Limb (tissue), 2 donors: ENCODE results near the gene GAS2L2.
"Not testable (repeated sequence)": the region's sequence is repeated elsewhere in the genome, so short reads cannot be mapped to it uniquely, and the experiment has no call there.

Experiments used
- DNase-seq, 2 donors: peaks; one replicate each; pipeline ENCODE4 v3.0.0-alpha.2; 2016; ENCODE audit errors: extremely low spot score in 2 of 2

GAS2L2 gene

DNA sequence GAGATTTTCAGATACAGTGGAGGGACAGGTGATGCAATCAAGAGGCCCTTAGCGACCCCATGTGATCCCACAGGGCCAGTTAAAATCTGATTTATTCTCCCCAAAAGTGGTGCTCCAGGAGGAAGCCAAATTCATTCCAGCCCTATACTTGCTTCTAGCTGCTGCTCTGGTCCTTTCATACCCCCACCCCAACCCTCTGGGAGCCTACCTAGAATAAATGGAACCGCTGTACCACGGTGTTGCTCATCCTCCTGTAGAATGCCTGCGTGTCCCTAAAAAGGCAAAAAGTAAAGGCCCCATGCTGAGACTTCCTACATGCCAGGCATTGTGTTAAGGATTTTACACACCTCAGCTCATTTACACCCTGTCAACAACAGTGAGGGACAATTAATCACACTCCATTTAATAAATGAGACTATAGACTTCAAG lies 23.6 kb downstream of the GAS2L2 start:
- no peak for DNase-seq

DNA sequence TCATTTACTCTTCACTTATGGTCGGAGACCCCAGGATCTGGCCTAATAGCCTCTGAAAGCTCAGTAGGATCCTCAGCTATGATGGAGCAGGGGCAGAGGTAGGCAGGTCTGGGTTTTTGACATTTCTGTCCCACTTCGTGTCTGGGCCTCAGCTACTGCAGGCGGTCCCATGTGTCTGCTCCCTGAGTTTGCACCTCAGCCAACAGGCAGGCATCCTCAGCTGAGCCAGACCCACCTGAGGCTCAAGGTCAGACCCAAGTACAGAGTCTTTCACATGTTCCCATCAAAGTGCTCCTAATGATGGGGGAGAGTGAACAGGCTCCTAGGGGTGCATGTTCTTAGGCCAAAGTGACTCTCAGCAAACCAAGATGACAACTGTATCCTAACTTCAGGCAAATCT lies 24.5 kb downstream of the GAS2L2 start:
- no peak for DNase-seq

DNA sequence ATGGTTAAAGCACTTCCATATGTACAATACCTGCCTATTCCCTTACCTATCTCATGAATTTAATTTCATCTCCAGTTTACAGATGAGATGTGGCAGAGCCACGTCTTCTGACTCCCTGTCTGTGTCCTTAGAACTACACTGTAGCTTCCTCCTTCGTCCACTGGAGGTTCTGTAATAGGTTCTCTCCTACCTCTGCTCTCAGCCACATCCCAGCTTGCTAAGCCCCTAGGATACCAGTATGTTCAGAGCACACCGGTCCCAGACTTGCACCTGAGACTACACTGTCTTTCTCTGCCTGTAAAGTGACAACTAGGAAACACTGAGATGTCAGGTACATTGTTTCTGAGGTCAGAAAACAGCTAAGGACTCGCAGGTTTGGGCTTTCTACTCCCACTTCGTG lies 25.4 kb downstream of the GAS2L2 start:
- no peak for DNase-seq

DNA sequence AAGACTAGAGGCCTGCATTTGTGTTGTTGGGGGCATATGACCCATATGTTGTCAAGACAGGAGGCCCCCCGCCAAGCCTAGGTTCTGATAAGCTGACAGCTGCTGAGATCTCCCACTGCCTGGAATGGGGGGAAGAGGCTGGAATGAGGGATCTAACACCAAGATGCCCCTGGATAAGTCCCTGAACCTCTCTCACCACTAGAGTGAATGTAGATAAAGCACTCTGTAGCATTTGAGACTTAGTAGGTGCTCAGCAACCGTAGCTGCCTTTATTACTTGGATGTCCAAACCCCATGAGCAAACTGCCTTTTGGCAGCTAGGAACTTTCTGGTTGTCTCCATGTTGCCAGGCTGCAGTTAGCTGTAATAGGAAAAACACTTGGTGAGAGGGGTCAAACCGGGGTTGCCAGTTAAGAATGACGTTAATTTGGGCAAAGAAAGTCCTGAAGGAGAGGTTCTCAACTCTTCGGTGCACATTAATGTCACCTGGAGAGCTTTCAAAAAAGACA lies 26.0 kb downstream of the GAS2L2 start:
- no peak for DNase-seq

DNA sequence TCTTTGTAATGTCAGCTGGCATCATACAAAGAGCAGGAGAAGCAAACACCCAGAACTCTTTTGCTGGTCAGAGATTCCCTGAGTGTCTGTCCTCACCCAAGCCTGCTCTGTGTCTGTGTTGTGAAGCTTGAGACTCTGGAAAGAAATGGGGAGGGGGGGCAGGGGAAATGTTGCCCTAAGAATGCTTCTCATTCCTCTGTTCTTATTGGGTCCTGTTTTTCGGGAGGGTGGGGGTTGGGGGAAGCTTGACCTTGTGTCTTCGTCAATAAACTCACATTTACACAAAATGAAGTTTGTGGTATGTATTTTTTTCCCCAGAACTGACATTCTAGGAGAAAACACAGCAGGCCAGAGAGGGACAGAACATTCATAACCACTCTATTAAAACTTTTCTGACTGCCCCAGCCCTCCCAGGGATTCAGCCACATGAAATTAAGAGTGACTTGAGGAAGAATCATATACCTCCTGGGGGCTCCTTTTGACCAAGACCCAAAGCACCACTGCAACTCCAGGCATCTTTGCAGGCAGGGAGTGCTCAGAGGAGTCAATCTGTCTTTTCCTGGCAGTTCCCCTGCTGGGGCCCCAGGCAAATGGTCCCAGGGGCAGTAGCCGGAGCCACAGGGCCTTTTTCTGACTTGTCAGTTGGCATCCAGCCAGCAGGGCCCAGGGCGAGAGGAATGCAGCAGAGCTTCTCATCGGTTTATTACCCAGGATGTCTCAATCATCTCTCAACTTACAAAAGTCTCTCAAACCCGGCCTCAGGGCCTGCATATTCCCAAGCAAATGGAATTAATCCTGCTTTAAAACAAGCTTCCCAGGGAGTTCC lies 26.7 kb downstream of the GAS2L2 start:
- peak; percentile 34 to 79 for DNase-seq

DNA sequence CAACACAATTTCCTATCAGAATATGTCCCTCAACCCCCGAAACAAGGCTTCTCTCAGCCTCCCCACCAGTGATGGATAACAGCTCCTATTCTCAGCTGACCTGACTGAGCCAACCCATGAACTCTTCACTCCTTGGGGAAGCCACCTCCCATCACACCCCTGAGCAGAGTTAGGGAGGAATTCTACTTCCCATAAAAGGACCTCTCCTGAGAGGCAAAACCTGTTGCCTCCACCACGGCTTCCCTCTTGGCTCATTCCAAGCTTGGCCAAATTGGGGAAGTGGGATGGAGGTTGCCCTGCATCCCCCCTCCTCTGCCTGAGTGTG lies 27.3 kb downstream of the GAS2L2 start:
- DNase-seq: no peak

DNA sequence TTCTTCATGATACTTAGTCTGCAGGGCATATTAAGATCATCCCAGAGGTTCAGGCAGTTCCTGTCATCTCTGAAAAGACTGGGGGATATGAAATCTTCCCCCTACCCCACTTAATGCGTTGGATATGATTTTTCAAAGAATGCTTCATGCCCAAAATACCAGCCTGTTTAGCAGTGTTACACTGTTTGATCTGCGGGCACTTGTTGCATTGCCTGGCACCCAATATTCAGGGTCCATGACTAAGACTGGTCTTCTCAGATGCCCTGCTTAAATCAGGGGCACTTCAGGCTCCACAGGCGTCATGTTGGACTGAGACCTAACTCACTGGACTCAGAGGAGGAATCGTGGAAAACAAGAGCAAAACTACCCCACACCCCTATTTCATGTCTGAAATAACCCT lies 28.0 kb downstream of the GAS2L2 start:
- no peak for DNase-seq

DNA sequence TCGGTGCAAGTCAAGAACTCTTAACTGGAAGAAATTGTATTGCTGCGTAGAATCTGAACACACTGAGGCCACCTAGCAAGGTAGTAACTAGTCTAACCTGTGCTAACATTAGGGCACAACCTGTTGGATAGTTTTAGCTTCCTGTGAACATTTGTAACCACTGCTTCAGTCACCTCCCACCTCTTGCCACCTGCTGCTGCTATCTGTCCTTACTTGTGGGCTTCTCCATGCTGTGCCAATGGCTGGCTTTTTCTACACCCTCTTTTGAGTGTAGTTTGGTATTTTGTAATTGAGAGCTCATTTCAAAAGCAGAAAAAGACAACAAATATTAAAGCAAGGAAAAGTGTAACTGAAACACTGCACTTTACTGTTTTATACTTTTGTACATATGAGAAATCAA lies 29.3 kb downstream of the GAS2L2 start:
- DNase-seq: no peak

DNA sequence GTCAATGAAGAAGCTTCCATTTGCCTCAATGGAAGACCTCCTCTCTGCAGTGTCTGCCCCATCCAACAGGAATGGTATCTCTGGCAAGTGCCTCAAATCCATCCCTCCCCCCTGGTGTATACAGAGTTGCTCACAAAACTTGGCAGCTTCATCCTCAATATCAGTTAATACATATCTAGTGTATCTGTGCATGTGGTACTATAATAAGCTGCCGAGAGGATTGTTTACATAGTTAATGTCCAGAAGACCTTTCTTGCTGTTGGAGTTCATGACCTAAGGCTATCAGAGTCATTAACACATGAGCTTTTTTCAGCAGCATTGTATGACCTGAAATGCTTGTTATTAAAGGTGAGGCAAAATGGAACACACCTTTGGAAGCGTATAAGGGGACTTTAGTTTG lies 35.6 kb downstream of the GAS2L2 start:
- DNase-seq: no peak

DNA sequence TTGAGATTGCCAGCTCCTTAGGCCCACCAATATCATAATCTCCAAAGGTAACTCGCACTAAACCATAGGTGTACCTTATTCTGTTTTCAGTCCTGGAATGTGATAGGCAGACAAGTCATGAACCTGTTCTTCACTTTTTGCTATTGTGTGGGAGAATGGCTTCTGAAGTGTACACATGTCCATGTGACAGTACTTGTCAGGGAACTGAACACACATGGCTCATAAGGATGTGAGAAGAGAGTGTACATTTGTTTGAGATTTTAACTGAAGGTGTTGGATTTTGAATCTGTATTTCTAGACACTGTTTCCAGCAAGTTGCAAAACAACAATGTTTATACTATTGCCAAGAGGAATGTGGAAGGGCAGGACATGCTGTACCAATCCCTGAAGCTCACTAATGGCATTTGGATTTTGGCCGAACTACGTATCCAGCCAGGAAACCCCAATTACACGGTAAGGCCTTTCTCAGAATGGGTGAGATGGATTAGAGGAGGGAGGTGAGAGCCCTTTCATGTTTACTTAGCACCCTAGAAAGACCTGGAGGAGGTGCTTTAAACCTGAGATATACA lies 36.1 kb downstream of the GAS2L2 start:
- no peak for DNase-seq

DNA sequence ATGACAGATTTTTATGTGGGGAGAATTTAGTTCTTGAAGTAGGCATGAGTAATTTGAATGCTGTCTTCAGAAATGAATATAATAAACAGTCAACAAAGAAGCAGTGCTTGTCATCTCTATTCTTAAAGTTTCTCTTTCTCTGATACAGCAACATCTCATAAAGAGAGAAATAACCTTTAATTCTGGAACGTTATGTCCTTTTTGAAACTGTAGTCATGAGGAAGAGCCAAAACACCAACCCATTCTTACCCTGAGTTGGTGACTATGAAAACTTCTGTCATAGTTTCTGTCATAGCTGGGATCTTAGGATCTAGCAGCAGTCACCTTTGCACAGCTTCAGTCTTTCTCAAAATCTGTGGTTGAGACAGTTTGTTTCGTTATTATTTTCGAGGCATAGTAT lies 36.9 kb downstream of the GAS2L2 start:
- DNase-seq: no peak

DNA sequence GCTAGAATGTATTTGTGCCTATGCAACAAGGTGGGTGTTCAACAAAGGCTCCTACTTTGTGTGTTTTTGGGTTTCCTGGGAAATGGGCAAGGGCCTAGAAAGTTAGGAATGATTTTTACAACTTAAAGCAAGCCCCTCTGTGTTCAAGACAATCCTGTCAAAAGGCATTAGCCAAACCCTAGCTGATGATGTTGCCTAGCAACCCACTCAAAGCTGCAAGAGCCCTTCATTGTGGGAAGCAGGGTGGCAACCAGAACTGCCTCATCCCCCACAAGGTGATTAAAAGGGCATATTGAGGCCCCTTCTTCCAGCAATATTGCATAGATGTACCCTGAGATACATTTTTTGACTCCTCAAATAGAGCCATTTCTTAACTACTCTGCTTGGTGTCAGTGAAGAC lies 37.6 kb downstream of the GAS2L2 start:
- no peak for DNase-seq

DNA sequence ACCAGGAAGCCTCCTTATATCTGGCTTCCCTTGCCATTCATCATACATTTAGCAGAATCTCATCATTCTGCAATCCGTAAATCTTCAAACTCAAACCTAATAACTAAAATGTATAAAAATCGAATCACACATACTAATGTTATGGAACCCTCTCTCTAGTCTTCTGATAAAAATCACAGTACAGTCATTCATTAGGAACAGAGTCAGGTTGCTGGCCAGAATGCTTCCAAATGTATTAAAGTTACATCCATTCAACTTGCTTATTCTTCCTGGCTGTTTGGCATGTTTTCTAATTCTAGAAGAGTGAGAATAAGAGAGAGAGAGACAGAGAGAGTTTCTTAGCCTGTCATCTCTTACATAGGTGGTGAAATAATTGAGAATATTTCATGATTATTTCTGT lies 38.1 kb downstream of the GAS2L2 start:
- DNase-seq: no peak

DNA sequence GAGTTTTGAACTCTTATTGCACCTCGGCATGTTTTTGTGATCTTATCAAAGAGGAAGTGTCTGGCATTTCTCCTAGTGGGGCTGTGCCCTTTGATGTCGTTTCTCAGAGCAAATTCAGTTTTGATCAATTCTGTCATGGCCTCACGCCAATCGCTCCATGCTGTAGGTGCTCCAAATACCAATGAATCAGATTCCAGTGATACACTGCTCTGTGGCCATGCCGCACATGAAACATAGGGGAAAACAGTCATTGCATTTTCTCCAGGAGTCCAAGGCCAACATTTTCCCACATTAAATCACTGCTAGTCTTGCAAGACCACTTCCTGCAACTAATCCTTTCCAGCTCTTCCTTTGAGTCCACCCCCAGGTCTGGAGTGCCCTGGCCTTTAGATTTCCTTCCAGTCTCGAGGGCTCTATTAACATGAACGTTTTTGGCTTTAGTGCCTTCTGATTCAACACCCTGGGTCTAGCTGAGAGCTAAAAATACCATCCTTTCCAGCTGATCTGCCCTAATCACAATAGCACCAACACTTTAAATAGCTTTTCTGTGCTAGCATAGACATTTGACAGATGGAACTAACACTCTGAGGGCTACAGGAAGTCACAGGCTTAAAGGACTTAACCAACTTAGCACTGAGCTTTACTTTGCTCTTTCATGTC lies 39.8 kb downstream of the GAS2L2 start:
- peak in 1 of 2 donors; percentile 22 for DNase-seq

DNA sequence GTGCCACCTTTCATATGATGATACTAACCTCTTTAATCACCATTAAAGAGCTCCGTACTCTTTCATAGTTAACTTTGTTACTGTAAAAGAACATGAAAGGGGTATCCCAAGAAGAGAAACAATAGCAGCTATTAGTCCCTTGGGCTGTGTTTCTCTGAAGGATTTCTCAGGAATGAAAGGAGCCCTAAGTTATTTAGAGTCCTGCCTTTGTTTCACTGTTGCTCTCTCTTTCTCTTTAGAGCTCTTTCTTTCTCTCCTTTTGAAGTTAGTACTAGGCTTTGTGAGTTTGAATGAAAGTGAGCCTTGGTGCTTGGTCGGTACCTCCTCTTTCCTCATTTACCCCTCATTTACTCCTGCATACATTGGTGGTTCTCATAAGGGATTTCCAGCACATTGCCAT lies 42.1 kb downstream of the GAS2L2 start:
- DNase-seq: no peak

DNA sequence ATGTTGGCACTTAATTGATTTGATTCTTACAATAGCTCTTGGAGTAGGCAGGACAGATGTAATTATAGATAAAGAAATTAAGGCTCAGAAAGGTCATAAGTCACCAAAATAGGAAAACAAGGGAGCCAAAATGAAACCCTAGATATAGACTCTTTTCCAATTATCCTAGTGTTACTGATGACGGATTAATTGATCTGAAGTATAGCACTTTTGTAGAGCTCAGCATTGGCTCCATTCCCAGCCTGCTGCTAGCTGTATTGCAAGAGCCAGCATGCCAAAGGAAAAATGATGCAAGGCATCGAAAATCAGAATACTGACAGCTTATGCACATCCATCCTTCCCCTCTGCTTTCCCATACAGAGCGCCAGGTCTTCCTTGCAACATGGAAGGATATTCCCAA lies 43.2 kb downstream of the GAS2L2 start:
- no peak for DNase-seq

DNA sequence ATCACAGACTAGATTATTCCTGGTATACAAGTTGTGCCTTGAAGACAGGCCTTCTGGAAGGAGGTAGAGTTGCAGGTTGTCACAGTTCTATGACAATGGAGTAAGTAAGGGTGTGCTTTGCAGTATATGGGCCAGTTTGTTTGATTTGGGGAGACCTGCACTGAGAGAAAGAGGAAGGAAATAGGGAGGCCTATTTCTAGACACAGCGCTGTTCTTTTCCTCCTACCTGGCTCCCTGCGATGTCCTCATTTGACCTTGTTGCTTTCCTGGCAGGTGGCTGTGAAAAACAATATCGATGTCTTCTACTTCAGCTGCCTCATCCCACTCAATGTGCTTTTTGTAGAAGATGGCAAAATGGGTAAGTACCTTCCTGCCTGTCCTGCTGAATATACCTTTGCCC lies 44.1 kb downstream of the GAS2L2 start:
- DNase-seq: no peak

DNA sequence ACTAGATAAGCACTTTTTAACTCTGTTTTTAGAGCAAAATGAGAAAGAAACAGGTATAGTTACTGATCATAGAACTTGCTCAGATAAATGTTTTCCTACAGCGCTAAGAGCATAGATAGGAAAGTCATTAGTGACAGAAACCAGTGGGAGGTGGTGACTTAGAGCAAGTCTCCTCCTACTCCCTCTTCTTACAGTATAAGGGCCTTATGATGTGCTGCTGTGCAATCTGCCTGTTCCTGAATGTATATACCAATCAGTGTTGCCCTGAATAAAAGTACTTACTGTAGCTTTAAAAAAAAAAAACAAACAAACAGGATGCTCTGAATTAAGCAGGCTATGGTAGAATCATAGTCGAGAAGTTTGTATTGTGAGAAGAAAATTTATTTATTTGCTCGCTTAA lies 44.9 kb downstream of the GAS2L2 start:
- DNase-seq: no peak

DNA sequence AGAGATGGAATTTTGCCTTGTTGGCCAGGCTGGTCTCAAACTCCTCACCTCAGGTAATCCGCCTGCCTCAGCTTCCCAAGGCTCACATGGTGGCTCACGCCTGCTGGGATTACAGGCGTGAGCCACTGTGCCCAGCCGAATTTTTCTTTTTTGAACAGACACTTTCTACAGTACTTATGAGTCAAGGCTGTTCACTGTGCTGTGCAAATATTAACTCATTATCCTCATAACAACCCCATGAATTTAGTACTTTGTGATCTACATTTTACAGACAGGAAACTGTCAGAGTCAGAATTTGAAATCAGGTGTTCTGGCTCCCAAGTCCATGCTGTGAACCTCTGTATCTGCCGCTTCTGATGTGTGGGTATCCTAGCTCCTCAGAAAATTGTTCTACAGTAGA lies 47.3 kb downstream of the GAS2L2 start:
- no peak for DNase-seq

DNA sequence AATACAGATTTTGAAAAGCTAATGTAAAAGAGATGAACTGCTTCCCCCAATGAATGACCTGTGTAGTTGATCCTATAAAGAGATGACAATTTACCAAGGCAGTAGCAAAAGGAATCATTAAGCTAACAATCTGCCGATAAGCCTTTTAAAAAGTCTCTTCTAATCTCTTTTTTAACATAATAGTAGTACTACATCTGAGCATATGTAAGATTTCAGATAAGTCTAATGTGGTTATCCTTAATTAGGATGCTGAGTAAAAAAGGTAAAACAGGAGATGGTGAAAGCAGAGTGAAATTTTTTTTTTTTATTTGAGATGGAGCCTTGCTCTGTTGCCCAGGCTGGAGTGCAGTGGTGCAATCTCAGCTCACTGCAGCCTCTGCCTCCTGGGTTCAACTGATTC lies 47.8 kb downstream of the GAS2L2 start:
- no peak for DNase-seq

DNA sequence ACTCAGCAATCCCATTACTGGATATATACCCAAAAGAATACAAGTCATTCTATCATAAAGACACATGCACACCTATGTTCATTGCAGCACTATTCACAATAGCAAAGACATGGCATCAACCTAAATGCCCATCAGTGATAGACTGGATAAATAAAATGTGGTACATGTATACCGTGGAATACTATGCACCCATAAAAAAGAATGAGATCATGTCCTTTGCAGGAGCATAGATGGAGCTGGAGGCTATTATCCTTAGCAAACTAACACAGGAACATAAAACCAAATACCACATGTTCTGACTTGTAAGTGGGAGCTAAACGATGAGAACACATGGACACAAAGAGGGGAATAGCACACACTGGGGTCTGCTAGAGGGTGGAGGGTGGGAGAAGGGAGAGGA lies 49.7 kb downstream of the GAS2L2 start:
- not testable (repeated sequence) for DNase-seq

DNA sequence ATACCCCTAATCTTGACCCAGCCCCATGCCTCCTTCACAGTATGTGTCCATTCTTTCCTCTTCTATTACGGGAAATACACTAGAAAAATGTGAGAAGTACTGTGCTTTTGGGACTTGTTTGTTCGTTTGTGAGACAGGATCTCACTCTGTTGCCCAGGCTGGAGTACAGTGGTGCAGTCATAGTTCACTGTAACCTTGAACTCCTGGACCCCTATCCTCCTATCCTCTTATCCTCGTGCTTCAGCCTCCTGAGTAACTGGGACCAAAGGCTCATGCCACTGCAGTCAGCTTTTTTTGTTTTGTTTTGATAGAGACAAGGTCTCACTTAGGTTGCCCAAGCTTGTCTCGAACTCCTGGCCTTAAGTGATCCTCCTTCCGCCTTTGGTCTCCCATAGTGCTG lies 51.5 kb downstream of the GAS2L2 start:
- DNase-seq: no peak

DNA sequence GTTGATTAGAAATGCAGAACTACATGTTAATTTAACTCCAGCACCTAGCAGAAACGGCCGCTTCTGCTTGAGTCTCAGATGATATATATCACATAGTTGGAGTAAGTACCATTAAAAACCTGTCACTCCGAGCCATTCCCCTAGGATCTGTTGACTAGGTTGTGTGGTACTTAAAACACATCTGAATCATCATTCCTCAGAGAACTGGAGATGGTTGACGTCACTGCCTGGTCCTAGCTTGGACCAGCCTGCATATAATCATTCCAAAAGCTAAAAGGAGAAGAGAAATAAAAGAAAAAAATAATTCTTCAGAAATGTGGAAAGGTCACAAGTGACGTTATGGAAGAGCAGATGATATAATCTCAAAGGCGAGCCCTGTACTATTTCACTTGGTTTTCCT lies 52.9 kb downstream of the GAS2L2 start:
- no peak for DNase-seq
